Measurements from ENCODE around the gene PITPNM1.

DNA sequence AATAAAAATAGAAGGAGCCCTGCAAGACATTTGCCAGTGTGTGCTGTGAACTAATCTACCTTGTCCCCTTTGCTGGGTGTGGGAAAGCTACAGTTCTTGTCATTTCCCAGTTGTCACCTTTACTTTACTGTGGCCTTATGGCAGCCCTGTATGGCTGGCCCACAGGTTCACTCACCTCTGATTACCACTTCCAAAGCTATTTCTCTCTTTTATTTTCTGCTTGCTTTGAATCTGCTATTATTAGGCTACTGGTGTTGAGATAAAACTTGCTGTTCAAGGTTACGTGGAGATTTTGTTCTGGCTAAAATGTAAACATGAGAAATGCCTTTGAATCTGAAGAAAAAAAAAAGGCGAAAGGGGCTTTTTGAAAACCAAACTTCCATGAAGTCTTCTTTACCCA lies 27.7 kb upstream of the PITPNM1 start:
- no peak for TF ChIP-seq EZH2phosphoT487 (IDR thresholded peaks at IDR 0.05; ENCODE audit: borderline replicate concordance)
- TF ChIP-seq, protein P1, sequence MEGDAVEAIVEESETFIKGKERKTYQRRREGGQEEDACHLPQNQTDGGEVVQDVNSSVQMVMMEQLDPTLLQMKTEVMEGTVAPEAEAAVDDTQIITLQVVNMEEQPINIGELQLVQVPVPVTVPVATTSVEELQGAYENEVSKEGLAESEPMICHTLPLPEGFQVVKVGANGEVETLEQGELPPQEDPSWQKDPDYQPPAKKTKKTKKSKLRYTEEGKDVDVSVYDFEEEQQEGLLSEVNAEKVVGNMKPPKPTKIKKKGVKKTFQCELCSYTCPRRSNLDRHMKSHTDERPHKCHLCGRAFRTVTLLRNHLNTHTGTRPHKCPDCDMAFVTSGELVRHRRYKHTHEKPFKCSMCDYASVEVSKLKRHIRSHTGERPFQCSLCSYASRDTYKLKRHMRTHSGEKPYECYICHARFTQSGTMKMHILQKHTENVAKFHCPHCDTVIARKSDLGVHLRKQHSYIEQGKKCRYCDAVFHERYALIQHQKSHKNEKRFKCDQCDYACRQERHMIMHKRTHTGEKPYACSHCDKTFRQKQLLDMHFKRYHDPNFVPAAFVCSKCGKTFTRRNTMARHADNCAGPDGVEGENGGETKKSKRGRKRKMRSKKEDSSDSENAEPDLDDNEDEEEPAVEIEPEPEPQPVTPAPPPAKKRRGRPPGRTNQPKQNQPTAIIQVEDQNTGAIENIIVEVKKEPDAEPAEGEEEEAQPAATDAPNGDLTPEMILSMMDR (conservative IDR thresholded peaks at IDR 0.05; ENCODE audit: low read length): no peak

Measured in Loucy (cell line).